Transverse colon (tissue), 4 donors: ENCODE data around the gene ANKRD12. TPM values are rescaled to one million over a fixed set of nuclear protein-coding genes. Genes with fewer than 3 reads are reported as not detected.

Experiments used
- DNase-seq: peaks from one replicate; pipeline ENCODE4 v3.0.0-alpha.2; 2019
- H3K27ac ChIP-seq, 4 donors: fragments of 200-600 bp; sonication (generic); 2 replicates each; pipeline ENCODE4 v1.5.1; 2016 to 2018; ENCODE audit warnings: inconsistent platforms in 4 of 4
- H3K27me3 ChIP-seq: fragments of 200-600 bp; sonication (generic); 2 replicates; pipeline ENCODE4 v1.5.1; 2017; ENCODE audit warnings: inconsistent platforms
- H3K36me3 ChIP-seq, 4 donors: fragments of 200-600 bp; sonication (generic); 2 replicates each; pipeline ENCODE4 v1.5.1; 2017 to 2019; ENCODE audit warnings: inconsistent platforms in 4 of 4
- H3K4me1 ChIP-seq, 4 donors: fragments of 200-600 bp; sonication (generic); 2 replicates each; pipeline ENCODE4 v1.5.1; 2017 to 2020; ENCODE audit warnings: inconsistent platforms in 4 of 4
- H3K4me3 ChIP-seq, 4 donors: fragments of 200-600 bp; sonication (generic); 1 replicate in 1 of 4; 2 replicates in 3 of 4; pipeline versions ENCODE4 v1.5.1 to v1.6.1; 2017 to 2019; ENCODE audit warnings: inconsistent platforms in 4 of 4
- H3K9me3 ChIP-seq, 2 donors: fragments of 200-600 bp; sonication (generic); 2 replicates each; pipeline ENCODE4 v1.5.1; 2017 to 2019; ENCODE audit warnings: inconsistent platforms in 2 of 2
- EP300 ChIP-seq: sonication (generic); formaldehyde crosslinking; IDR thresholded peaks from one replicate; pipeline ENCODE4 v1.6.1; 2017; ENCODE audit warnings: antibody characterized with exemption, low read depth
- POLR2A ChIP-seq: fragments of 450-650 bp; IDR thresholded peaks from one replicate; pipeline ENCODE4 v1.6.1; 2016; ENCODE audit warnings: antibody characterized with exemption, mild to moderate bottlenecking, moderate library complexity
- POLR2AphosphoS5 ChIP-seq, 3 donors: sonication (generic); formaldehyde crosslinking; IDR thresholded peaks; one replicate each; pipeline ENCODE4 v1.6.1; 2016; ENCODE audit warnings: antibody characterized with exemption in 3 of 3
- WGBS, 2 donors: methylation state at CpG; one replicate each; pipeline ENCODE4 v1.1.5; 2018; ENCODE audit warnings: low coverage in 1 of 2; 5-methylcytosine and 5-hydroxymethylcytosine counted together
- in situ Hi-C, 4 donors: fragments of 200-750 bp; cut with MboI; loops; one replicate each; pipeline versions ENCODE4 v1.15.0 to v1.15.1; 2017; ENCODE audit warnings: low sequenced_read_pairs in 3 of 4, low pct_ligation_motif_present in 1 of 4, low pct_unique_long_range_greater_than_20kb in 1 of 4
- intact Hi-C: fragments of 100-400 bp; cut with DNase I; formaldehyde crosslinking; loops from one replicate; pipeline ENCODE4 v1.15.1; 2023; ENCODE audit warnings: low total_unique reads
- total RNA-seq, 4 donors: library from RNA; depleted of rRNA; stranded (reverse); fragments of >200 nt; gene quantifications; one replicate each; pipeline ENCODE4 v1.1.0, GENCODE V29; 2016
- TF ChIP-seq, protein P1 (sequence below), 5 experiments: fragments of 200-600 bp in 3 of 5; fragments of 450-650 bp in 2 of 5; sonication (generic) in 3 of 5; IDR thresholded peaks; 1 replicate in 2 of 5; 2 replicates in 3 of 5; pipeline ENCODE4 v1.5.1; 2016 to 2017; ENCODE audit warnings: antibody characterized with exemption in 5 of 5, inconsistent platforms in 3 of 5, mild to moderate bottlenecking in 2 of 5, moderate library complexity in 1 of 5

The ANKRD12 gene
- total RNA-seq, 4 donors from 2014 or later = 17.5 to 91.8 (median 59.1) TPM

DNA sequence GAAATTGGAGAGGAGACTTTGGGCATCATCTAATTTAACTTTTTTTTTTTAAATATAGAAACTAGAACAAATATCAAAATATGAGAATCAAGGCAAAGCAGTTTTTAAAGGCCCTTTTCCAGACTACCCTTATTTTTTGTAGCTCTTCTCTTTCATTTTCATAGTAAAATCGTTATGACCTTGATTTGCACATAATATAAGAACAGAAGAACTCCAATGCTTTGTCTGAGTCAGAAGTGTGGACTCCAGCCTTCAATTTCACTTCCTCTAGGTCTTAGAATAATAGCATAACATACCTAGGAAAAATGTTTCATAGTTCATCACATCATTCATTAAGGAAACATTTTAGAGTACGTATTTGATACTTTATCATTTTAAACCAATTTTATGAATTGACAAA is 74.4 kb downstream of the ANKRD12 start:
- Histone ChIP-seq H3K4me1 (peaks cover 0 to 2% (median 0%) of the 10 kb centered on the region in 4 donors), H3K36me3 (peaks cover 0 to 45% (median 15%) of the 10 kb centered on the region in 4 donors), H3K27me3 (no peaks in the 10 kb centered on the region), H3K27ac (no peak overlapping the region), H3K9me3 (no peaks in the 10 kb centered on the region), H3K4me3 (no peak overlapping the region)
- TF ChIP-seq POLR2AphosphoS5 (IDR thresholded peaks at IDR 0.05) (no peak), EP300 (no peak), POLR2A (no peak)
- TF ChIP-seq, protein P1, sequence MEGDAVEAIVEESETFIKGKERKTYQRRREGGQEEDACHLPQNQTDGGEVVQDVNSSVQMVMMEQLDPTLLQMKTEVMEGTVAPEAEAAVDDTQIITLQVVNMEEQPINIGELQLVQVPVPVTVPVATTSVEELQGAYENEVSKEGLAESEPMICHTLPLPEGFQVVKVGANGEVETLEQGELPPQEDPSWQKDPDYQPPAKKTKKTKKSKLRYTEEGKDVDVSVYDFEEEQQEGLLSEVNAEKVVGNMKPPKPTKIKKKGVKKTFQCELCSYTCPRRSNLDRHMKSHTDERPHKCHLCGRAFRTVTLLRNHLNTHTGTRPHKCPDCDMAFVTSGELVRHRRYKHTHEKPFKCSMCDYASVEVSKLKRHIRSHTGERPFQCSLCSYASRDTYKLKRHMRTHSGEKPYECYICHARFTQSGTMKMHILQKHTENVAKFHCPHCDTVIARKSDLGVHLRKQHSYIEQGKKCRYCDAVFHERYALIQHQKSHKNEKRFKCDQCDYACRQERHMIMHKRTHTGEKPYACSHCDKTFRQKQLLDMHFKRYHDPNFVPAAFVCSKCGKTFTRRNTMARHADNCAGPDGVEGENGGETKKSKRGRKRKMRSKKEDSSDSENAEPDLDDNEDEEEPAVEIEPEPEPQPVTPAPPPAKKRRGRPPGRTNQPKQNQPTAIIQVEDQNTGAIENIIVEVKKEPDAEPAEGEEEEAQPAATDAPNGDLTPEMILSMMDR (IDR thresholded peaks at IDR 0.05) = no peak
- 45 to 68% methylated on average over 2 of the region's 2 CpGs for WGBS, 2 donors
- intact Hi-C loops (no loop called here), in situ Hi-C loops (no loop called here)
- no peak for DNase-seq

DNA sequence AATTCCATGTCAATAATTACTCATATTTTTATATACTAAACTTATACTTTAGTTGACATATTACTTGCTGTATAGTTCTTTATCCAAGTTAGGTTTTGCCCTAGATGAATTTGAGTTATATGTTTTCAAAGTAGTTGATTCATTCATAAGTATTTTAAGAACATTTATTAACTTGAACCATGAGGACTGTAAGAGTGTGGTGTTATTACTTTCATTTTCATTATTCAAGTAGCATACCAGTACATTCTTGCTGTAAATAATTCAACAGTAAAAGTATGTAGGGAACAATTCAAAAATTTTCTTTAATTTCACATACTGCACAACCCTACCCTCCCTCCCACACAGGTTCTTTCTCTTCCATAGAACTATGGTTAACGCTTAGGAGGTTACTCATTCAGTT is 75.4 kb downstream of the ANKRD12 start:
- peaks cover 0 to 51% (median 17%) of the 10 kb centered on the region in 4 donors for H3K36me3 ChIP-seq
- H3K9me3 ChIP-seq = no peaks in the 10 kb centered on the region
- WGBS, 2 donors = 83 to 89% methylated on average over 1 of the region's 1 CpG
- H3K27ac ChIP-seq = no peak overlapping the region
- in situ Hi-C loops = no loop called here
- H3K4me3 ChIP-seq = no peak overlapping the region
- H3K4me1 ChIP-seq = peaks cover 0 to 2% (median 0%) of the 10 kb centered on the region in 4 donors
- TF ChIP-seq POLR2AphosphoS5 (IDR thresholded peaks at IDR 0.05) (no peak), EP300 (no peak), POLR2A (no peak)
- TF ChIP-seq, protein P1 (IDR thresholded peaks at IDR 0.05) = no peak
- no peak for DNase-seq
- H3K27me3 ChIP-seq = no peaks in the 10 kb centered on the region
- intact Hi-C loops = no loop called here

DNA sequence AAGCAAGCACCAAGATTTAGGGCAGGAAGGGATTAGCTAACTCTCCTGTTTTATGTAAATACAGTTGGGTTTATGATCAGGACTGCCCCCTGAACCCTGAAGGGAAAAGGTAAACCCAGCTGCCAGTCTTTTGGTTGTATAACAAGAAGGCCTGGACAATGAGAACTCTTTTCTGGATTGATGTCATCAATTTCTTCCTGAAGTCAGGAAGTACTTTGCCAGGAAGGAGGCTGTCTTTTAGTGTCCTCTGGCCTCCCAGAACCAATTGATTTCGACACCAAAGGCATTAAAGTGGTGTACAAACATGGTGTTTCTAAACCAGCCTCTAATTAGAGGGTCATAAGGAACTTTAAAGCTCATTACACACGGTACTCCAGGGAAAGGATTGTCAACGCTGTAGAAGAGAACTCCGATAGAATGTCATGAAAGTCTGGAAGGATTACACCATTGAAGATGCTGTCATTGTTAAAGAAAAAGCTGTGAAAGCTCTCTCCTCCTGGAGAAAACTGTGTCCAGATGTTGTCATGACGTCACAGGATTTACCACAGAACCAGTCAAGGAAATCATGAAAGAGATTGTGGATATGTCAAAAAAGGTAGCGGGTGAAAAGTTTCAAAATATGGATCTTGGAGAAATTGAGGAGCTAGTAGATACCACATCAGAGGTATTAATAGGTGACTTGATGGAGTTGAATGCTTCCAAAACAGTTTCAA is 78.8 kb downstream of the ANKRD12 start:
- H3K36me3 ChIP-seq = peaks cover 0 to 58% (median 15%) of the 10 kb centered on the region in 4 donors
- H3K9me3 ChIP-seq = no peaks in the 10 kb centered on the region
- no peak for TF ChIP-seq POLR2A
- no peak for TF ChIP-seq EP300
- TF ChIP-seq POLR2AphosphoS5 (IDR thresholded peaks at IDR 0.05) = no peak
- TF ChIP-seq, protein P1 (IDR thresholded peaks at IDR 0.05) = no peak
- in situ Hi-C loops (no loop called here), intact Hi-C loops (no loop called here)
- no peak overlapping the region for H3K4me3 ChIP-seq
- no peaks in the 10 kb centered on the region for H3K27me3 ChIP-seq
- H3K4me1 ChIP-seq = peaks cover 0 to 2% (median 0%) of the 10 kb centered on the region in 4 donors
- H3K27ac ChIP-seq = peak overlapping the region in 1 of 4 donors; percentile 11
- no peak for DNase-seq
- 55 to 61% methylated on average over 4 to 6 of the region's 6 CpGs for WGBS, 2 donors

DNA sequence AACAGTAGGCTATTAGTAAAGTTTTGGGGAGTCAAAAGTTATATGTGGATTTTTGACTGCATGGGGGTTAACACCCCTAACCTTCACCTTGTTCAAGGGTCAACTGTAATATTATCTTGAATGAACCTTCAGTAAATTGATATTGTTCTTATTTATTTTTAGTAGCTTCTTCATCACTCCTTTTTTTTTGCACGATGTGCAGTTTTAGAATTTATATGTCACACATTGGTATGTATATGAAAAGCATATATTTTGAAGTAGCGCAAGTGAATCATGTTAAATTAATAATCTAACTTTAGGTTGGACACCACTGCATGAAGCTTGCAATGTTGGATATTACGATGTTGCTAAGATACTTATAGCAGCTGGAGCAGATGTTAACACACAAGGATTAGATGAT is 79.9 kb downstream of the ANKRD12 start:
- no peak for DNase-seq

More for the DNA sequence above, 79.9 kb downstream of the ANKRD12 start:
- no peak overlapping the region for H3K4me3 ChIP-seq
- no peaks in the 10 kb centered on the region for H3K27me3 ChIP-seq
- intact Hi-C loops = no loop called here
- H3K27ac ChIP-seq = no peak overlapping the region
- no peak for TF ChIP-seq EP300
- no peak for TF ChIP-seq POLR2AphosphoS5 (IDR thresholded peaks at IDR 0.05)
- TF ChIP-seq, protein P1 (IDR thresholded peaks at IDR 0.05) = no peak
- TF ChIP-seq POLR2A = no peak
- in situ Hi-C loops = no loop called here
- 97 to 98% methylated on average over 3 of the region's 3 CpGs for WGBS, 2 donors
- no peaks in the 10 kb centered on the region for H3K9me3 ChIP-seq
- peaks cover 0 to 2% (median 0%) of the 10 kb centered on the region in 4 donors for H3K4me1 ChIP-seq
- peaks cover 0 to 65% (median 14%) of the 10 kb centered on the region in 4 donors for H3K36me3 ChIP-seq
